Esophagus squamous epithelium (tissue), 5 donors: ENCODE measurements around the gene NSMCE4A. TPM values are rescaled to one million over a fixed set of nuclear protein-coding genes. Genes with fewer than 3 reads are reported as not detected.

Source experiments
- DNase-seq: peaks from one replicate; lab custom pipeline; 2025; lab: John Stamatoyannopoulos, UW
- H3K27ac ChIP-seq, 4 donors: fragments of 200-600 bp; sonication (generic); one replicate each; pipeline ENCODE4 v1.5.1; 2016 to 2019; ENCODE audit warnings: mild to moderate bottlenecking in 1 of 4
- H3K27me3 ChIP-seq, 4 donors: fragments of 200-600 bp; sonication (generic); 1 replicate in 3 of 4; 2 replicates in 1 of 4; pipeline versions ENCODE4 v1.5.1 to v1.6.0; 2017 to 2021; ENCODE audit warnings: antibody characterized with exemption in 1 of 4
- H3K36me3 ChIP-seq, 3 donors: fragments of 200-600 bp; sonication (generic); one replicate each; pipeline ENCODE4 v1.5.1; 2016 to 2019
- H3K4me1 ChIP-seq, 3 donors: fragments of 200-600 bp; sonication (generic); one replicate each; pipeline ENCODE4 v1.5.1; 2017 to 2019
- H3K4me3 ChIP-seq, 4 donors: fragments of 200-600 bp; sonication (generic); 1 replicate in 3 of 4; 2 replicates in 1 of 4; pipeline ENCODE4 v1.5.1; 2016 to 2019; ENCODE audit warnings: mild to moderate bottlenecking in 2 of 4, moderate library complexity in 1 of 4
- H3K9me3 ChIP-seq, 3 donors: fragments of 200-600 bp; sonication (generic); one replicate each; pipeline ENCODE4 v1.5.1; 2016 to 2019
- CTCF ChIP-seq, 6 experiments: fragments of 450-650 bp in 4 of 6; fragments of 200-600 bp in 2 of 6; sonication (generic) in 2 of 6; IDR thresholded peaks; one replicate each; pipeline ENCODE4 v1.5.1; 2016 to 2019; ENCODE audit warnings: antibody characterized with exemption in 6 of 6, mild to moderate bottlenecking in 4 of 6, moderate library complexity in 4 of 6
- POLR2A ChIP-seq, 4 donors: fragments of 450-650 bp; IDR thresholded peaks; one replicate each; pipeline ENCODE4 v1.6.1; 2017; ENCODE audit warnings: antibody characterized with exemption in 4 of 4, mild to moderate bottlenecking in 4 of 4, moderate library complexity in 3 of 4
- WGBS, 2 donors: methylation state at CpG; one replicate each; pipeline ENCODE4 v1.1.5; 2018; 5-methylcytosine and 5-hydroxymethylcytosine counted together
- intact Hi-C: fragments of 100-400 bp; cut with DNase I; formaldehyde crosslinking; loops from one replicate; pipeline ENCODE4 v1.15.0; 2022
- total RNA-seq, 4 donors: library from RNA; depleted of rRNA; stranded (reverse); fragments of >200 nt; gene quantifications; one replicate each; pipeline ENCODE4 v1.1.0, GENCODE V29; 2016
- donor health status: DM: yes; HTN: yes; CAD: no.

Gene NSMCE4A
- total RNA-seq, 4 donors from 2014 or later, result 37.0 to 83.2 (median 41.5) TPM

DNA sequence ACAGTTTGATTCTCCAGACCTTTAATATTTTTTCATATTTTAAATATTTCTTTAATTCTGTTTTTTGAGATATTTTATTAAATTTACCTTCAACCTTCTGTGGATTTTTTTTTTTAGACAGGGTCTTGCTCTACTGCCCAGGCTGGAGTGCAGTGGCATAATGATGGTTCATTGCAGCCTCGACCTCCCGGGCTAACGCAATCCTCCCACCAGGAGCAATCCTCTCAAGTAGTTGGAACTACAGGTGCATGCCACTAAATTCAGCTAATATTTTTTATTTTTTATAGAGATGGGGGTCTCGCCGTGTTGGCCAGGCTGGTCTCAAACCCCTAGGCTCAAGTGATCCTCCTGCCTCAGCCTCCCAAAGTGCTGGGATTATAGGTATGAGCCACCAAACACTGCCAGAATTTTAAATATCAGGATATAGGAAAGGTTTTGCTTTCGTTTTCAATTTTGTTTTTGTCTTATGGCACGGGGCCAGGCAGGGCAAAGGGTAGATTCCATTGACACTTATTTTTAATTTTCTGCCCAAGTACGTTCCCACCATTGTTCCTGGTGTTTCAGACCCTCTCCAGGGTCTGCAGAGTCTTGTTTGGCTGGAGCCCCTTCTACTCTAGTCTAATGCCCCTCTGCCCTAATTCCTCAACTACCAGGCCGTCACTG is 15.1 kb upstream of the NSMCE4A start:
- whole genome bisulfite sequencing, 2 donors, result 50 to 53% methylated on average over 9 of the region's 9 CpGs
- TF ChIP-seq POLR2A (IDR thresholded peaks at IDR 0.05) (no peak), CTCF (IDR thresholded peaks at IDR 0.05) (no peak)
- Histone ChIP-seq H3K36me3 (no peaks in the 10 kb centered on the region), H3K4me3 (peak overlapping the region in 1 of 4 donors; percentile 43), H3K9me3 (no peaks in the 10 kb centered on the region), H3K4me1 (peaks cover 0 to 61% (median 24%) of the 10 kb centered on the region in 3 donors), H3K27me3 (no peaks in the 10 kb centered on the region), H3K27ac (peak overlapping the region; percentile 40 to 89 (median 74))
- intact Hi-C loops, result no loop called here
- no peak for DNase-seq

DNA sequence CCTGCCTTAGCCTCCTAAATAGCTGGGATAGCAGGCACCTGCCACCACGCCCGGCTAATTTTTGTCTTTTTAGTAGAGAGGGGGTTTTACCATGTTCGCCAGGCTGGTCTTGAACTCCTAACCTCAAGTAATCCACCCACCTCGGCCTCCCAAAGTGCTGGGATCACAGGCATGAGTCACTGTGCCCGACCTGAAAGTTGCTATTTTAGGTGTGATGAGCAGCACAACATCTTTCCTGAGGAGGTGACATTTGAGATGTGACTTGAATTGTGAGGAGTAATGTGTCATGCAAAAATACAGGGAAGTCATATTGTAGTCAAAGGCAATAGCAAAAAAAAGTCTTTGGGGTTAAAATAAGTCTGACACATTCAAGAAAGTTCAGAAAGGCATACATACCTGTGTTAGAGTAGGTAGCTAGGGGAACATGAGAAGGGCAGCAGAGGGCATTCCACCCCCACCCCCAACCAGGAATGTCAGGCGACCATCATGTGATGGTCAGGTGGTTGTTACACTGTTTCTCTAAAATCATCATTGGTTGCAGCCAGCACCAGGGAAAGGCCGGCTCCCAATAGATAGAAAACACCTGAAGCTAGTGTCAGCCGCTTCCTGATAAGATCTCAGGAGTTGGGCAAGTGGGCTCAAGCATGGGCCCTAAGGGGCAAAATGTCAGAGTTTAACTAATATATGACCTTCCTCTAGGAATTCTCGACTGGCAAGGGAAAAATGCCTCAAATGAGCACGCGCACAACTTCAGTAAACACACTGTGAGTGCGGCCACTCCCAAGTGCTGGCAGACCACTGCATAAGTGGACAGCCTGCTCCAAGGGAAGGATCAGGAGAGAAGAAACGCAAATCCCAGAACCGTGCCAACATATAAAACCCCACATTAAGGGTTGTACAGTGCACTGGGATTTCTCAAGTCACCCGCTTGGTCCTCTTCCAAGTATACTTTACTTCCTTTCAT is 13.6 kb upstream of the NSMCE4A start, which contains the start of gene TACC2:
Gene TACC2, plus strand, starts transcription at position 803 of the 964 bp plus-strand sequence. CDS start 32,819 bp downstream, outside the sequence.
- Histone ChIP-seq H3K4me3 (peak within 1 kb of the TSS in 1 of 4 donors; percentile 43), H3K27ac (peak within 1 kb of the TSS; percentile 70 to 89 (median 78)), H3K4me1 (peaks cover 0 to 46% (median 15%) of the 10 kb centered on the region in 3 donors), H3K36me3 (no peaks in the 10 kb centered on the region), H3K27me3 (no peaks in the 10 kb centered on the region), H3K9me3 (peaks cover 0 to 11% (median 7%) of the 10 kb centered on the region in 3 donors)
- WGBS, 2 donors, result 59 to 70% methylated on average over 13 to 15 of the region's 15 CpGs
- no peak for DNase-seq
- intact Hi-C loops, result no loop called here
- TF ChIP-seq POLR2A (IDR thresholded peaks at IDR 0.05), result no peak
- no peak for TF ChIP-seq CTCF (IDR thresholded peaks at IDR 0.05)

DNA sequence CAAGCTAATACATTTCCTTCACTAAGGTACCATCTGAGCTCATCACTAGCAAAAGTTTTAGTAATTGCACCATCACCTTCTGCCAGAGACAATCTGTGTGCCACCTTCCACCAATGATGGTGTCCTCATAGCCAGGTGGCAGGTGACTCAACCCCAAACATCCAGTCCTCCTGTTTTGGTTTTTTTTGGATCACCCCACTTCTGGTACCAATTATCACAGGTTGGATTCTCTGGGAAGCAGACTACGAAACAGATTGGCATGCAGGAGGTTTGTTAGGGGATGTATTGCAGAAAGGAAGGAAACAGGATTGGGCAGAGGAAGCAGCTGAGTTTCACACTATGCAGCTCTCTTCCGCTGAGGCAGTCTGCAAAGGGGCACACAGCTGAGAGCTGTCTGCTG is 9.4 kb upstream of the NSMCE4A start:
- TF ChIP-seq CTCF (IDR thresholded peaks at IDR 0.05), result no peak
- TF ChIP-seq POLR2A (IDR thresholded peaks at IDR 0.05), result no peak
- no peak for DNase-seq
- Histone ChIP-seq H3K27ac (no peak overlapping the region), H3K9me3 (peaks cover 0 to 11% (median 7%) of the 10 kb centered on the region in 3 donors), H3K4me1 (peaks cover 0 to 19% (median 0%) of the 10 kb centered on the region in 3 donors), H3K4me3 (no peak overlapping the region), H3K27me3 (no peaks in the 10 kb centered on the region), H3K36me3 (no peaks in the 10 kb centered on the region)
- WGBS, 2 donors, result 71 to 77% methylated on average over 2 of the region's 2 CpGs
- intact Hi-C loops, result no loop called here

GRCh38 chr10:121983852-121984251 is 8.8 kb upstream of the NSMCE4A start:
- TF ChIP-seq POLR2A (IDR thresholded peaks at IDR 0.05) (no peak), CTCF (IDR thresholded peaks at IDR 0.05) (no peak)
- H3K27ac ChIP-seq, result no peak overlapping the region
- intact Hi-C loops, result no loop called here
- WGBS, 2 donors, result 87 to 88% methylated on average over 5 of the region's 5 CpGs
- no peaks in the 10 kb centered on the region for H3K27me3 ChIP-seq
- no peak for DNase-seq
- H3K4me3 ChIP-seq, result no peak overlapping the region
- H3K9me3 ChIP-seq, result peaks cover 0 to 11% (median 7%) of the 10 kb centered on the region in 3 donors
- no peaks in the 10 kb centered on the region for H3K36me3 ChIP-seq
- peaks cover 0 to 13% (median 0%) of the 10 kb centered on the region in 3 donors for H3K4me1 ChIP-seq
